ENCODE data around the gene ADAM15.
A peak's percentile ranks its signal among the peaks of the same experiment; 100 is the strongest.

Gene ADAM15

DNA sequence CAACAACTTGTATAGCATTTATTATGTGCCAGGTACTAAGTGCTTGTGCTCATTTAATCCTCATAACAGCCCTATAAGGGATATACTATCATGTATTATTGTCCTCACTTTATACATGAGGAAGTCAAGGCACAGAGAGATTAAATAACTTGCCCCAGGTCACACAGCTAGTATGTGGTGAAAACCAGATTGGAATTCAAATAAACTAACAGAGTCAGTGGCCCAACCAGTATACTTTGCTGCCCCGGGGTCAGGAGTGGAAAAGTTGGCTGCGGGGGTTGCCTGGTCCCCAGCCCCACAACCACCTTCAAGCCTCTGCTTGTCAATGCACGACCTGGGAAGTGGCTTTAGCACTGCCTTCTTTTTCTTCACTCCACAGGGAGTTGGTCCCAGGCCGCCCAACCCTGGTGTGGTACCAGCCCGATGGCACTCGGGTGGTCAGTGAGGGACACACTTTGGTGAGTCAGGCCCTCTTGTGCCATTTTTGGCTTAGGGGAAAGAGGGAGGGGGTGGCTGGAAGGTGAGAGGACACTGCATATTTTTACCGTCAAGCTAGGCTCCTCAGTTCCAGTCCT, 2.5 kb downstream of the ADAM15 start:
- no peak for DNase-seq

DNA sequence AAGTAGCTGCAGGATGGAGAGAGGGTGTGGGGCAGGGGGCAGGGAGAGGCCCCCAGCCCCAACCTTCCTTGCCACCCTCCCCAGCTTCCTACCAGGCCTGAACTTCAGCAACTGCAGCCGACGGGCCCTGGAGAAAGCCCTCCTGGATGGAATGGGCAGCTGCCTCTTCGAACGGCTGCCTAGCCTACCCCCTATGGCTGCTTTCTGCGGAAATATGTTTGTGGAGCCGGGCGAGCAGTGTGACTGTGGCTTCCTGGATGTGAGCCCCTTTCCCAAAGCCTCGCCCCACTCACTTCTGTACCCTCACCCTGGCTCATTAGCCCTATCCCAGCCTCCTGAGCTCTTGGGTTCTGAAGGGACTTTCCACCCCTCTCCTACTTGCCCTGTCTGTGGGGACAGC, 6.0 kb downstream of the ADAM15 start:
- DNase-seq: no peak

DNA sequence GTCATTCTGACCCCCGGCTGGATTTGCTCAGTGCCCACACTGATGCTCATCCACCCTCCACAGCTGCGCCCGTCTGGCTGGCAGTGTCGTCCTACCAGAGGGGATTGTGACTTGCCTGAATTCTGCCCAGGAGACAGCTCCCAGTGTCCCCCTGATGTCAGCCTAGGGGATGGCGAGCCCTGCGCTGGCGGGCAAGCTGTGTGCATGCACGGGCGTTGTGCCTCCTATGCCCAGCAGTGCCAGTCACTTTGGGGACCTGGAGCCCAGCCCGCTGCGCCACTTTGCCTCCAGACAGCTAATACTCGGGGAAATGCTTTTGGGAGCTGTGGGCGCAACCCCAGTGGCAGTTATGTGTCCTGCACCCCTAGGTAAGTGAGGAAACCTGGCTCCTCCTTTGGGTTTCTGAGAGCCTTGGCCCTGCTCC, 6.7 kb downstream of the ADAM15 start:
- no peak for DNase-seq

DNA sequence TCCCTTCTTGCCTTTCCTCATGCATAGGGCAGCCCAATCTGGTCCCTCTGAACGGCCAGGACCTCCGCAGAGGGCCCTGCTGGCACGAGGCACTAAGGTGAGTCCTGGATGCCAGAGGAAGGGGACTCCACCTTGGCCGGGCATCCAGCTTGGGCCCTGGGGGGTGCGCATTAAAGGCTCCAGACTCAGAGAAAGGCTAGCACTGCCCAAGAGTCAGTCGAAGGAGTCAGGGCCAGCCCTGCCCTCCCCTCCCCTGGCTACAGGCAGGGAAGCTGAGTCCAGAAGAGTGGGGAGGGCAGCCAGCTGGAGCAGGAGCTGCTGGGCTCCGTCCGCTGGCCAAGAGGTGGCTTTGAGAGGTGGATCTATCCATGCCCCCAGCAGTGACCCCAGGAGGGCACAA, 9.6 kb downstream of the ADAM15 start:
- DNase-seq: no peak

DNA sequence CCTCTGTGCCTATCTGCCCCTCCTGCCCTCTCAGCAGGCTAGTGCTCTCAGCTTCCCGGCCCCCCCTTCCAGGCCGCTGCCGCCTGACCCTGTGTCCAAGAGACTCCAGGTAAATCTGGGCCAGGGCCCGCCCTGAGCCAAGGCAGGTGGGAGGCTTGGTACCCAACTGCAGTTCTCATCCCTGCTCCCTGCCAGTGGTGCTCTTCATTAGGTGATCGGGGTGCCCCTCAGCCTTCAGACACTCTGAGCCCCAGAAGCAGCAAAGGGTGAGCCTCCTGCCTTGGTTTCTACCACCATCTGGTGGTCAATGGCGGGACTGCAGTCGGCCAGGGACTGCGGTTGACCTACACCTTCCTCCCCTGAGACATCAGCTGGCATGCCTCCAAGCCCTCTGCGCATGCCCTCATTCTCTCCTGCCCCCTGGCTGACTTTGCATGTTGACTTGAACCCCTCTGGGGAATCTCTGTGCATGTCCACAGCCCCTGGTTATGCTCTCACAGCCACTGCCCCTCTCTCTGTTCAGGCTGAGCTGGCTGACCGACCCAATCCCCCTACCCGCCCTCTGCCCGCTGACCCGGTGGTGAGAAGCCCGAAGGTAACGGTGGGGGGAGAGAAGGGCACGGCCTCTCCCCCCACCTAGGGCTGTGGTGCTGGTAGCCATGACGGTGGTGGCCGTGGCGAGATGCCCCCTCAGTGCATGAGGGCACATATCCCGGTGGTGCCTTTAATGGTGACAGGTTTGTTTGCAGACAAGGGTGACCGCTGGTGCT, 10.4 kb downstream of the ADAM15 start:
- peak; percentile 94 for DNase-seq

DNA sequence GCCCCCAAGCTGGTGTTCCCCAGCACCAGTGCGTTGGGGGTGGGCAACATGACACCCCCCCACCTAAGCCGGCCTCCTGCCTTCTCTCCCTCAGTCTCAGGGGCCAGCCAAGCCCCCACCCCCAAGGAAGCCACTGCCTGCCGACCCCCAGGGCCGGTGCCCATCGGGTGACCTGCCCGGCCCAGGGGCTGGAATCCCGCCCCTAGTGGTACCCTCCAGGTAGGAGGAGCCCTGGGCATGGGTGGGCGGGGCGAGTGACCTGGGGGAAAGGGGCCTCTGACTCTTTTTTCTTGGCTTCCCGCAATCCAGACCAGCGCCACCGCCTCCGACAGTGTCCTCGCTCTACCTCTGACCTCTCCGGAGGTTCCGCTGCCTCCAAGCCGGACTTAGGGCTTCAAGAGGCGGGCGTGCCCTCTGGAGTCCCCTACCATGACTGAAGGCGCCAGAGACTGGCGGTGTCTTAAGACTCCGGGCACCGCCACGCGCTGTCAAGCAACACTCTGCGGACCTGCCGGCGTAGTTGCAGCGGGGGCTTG, 11.1 kb downstream of the ADAM15 start:
- DNase-seq: no peak

DNA sequence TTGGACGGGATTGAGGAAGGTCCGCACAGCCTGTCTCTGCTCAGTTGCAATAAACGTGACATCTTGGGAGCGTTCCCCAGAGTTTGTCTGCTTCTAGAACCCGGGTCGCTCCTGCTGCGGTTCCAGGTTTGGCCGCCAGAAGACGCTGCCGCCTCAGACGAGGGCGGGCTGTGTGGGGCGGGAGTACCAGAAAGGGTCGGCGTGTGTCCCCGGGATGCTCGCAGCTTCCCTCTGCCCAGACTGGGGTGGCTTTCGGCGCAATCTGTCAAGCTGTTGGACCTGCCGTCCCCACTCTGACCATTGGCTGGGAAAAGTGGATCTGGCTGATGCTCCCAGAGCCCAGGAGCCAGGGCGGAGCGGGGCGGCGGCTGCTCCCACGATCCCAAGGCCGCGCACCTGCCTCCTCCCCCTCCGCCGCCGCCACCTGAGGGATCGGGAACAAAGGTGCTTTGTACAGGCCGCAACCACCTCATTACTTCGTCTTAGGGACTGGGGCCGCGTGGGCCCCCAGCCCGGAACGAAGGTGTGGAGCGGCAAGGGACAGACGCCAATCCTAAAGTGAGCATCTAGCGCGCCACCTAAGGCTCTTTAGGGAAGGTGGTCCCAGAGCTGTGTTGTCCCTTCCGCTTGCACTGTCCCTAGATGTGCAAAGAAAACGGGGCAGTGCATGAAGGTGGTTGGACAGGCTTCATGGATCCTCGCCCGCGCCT, 11.7 kb downstream of the ADAM15 start:
- peak; percentile 51 for DNase-seq

DNA sequence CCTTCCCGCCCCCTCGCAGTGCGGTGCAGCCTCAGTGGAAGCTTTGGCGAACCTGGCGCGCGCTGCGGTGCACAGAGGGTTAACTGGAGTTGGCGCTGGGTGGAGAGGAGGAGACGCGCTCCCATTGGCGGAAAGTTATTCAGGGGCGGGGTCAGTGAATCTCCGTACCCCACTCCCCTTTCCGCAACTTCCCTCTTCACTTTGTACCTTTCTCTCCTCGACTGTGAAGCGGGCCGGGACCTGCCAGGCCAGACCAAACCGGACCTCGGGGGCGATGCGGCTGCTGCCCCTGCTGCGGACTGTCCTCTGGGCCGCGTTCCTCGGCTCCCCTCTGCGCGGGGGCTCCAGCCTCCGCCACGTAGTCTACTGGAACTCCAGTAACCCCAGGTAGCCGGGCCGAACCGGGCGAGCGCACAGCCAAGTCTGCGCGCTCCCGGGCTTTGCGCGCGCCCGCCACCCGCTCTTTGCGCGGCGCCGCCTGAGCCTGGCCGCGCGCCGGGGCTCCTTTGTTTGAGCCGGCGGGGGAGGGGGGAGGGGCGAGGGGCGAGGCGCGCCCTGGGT, 12.5 kb downstream of the ADAM15 start, which contains the start of gene EFNA4:
Gene EFNA4, plus strand, starts transcription at position 191 of the 561 bp plus-strand sequence. Its CDS starts 84 bp downstream, at position 275.
- peak; percentile 48 for DNase-seq

DNA sequence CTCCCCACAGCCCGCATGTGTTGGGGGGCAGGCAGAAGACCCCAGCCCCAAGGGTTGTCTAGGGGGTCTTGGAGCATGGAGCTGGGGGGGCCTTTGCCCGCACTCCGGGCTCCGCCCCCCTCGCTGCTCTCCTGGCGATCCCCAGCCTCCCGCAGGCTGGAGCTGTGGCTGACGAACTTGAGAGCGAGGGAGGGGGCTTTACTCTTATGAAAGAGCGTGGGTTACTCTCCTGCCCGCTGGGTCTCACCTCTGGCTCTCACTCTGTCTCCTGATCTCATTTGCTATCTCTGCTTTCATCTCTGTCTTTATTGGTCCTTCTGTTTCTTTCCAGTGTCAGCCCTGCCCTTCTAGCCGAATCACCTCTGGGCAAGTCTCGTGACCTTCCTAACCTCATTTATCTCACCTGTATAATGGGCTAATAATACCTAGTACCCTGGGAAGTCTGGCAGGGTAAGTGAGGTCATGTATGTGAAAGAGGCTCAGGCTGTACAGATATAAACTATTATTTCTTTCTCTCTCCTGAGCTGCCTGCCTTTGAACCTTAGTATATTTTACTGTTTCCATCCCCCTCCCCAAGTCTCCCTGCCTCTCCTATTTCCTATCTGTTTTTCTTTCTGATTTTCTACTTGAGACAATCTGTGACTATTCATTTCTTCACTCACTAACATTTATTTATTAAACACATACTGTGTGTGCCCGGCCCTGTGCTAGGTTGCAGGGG, 13.2 kb downstream of the ADAM15 start:
- DNase-seq: peak; percentile 34

DNA sequence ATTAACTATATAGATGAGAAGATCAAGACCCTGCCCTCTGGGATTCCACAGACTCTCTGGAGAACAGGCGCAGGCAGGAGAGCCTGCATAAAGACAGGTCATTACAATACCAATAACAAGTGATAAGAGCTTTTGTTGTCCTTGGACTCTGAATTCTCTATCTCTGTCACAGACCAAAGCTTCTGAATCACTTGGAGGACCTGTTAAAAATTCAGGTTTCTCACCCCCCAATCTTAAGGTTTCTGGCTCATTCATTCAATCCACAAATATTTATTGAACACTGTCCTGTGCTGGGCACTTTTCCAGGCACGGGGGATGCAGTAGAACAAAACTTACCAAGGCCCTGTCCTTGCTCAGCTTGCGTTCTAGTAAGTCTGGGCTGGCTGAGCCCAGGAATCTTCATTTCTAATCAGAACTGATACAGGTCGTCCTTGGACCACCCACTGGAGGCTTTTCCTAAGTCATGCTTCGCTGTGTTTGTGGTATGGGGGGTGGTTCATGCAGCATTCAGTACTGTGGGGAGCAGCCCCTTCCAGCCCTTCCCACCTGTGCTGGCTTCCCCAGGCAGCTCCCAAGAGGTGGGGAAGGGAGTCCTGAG, 13.8 kb downstream of the ADAM15 start:
- DNase-seq: no peak

DNA sequence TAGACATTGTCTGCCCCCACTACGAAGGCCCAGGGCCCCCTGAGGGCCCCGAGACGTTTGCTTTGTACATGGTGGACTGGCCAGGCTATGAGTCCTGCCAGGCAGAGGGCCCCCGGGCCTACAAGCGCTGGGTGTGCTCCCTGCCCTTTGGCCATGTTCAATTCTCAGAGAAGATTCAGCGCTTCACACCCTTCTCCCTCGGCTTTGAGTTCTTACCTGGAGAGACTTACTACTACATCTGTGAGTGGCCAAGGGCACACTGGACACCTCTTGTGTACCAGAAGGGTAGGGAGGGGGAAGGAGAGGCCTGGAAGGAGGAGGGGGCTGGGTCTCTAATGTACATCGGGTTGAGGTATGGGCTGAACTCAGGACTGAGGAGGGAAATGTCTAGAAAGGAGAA, 15.7 kb downstream of the ADAM15 start:
- no peak for DNase-seq

DNA sequence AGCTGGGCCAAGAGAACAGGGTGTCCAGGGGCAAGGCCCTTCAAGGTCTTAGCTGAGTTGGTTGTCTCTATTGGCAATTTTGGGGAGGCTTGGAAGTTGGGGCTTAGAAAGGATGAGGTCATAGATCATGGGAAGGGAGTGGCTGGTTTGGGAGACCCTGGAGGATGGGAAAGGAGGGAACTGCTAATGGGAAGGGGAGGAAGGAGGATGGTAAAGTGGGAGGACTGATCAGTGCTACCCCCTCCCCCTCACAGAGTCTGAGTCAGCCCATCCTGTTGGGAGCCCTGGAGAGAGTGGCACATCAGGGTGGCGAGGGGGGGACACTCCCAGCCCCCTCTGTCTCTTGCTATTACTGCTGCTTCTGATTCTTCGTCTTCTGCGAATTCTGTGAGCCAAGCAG, 17.5 kb downstream of the ADAM15 start:
- DNase-seq: no peak

DNA sequence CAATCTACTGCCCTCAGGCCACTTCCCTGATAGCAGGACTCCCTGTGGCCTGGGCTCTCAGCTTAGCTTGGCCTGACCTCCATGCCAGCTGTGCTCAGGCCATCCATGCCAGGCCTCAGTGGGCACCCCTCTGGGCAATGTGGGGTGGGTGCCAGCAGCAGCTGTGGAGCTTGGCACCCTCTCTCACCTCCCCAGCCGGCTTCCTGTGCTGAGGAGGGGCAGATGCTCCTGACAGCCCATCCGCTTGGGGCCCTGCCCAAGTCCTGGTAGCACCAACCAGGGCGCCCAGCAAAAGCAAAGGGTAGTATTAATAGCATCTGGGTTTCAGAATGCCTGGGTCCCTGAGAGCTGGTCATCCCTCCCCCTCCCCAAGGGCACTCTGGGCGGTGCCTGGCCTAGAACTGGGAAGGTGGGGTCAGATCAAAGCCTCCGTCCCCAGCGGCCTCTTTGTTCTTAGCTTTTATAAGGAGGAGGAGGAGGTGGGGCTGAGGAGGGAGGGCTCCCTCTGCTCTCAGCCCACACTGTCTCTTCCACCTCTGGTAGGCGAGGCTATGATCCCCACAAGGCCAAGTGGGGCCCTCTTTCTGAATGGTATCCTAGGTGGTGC, 18.5 kb downstream of the ADAM15 start:
- peak; percentile 54 for DNase-seq

DNA sequence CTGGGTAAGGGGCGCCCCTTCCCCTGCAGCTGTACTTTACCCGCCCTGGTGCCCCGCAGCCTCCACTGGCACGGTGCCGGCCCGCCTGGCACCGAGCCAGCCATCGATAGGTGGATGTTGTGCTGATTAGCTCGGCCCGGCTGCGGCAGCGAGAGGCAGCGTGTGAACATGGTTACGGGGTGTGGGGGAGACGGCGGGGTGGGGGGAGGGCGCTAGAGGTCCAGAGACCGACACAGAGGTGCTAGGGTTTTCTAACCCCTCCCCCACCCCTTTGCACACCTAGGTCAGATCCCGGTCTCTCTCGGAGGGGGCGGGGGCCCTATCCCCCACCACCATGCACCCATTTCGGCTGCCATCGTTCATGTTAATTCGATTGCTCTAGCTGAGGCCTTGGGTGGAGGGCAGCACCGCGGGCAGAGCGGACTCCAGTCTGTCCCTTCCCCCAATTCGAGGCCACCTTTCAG, 19.1 kb downstream of the ADAM15 start:
- no peak for DNase-seq

DNA sequence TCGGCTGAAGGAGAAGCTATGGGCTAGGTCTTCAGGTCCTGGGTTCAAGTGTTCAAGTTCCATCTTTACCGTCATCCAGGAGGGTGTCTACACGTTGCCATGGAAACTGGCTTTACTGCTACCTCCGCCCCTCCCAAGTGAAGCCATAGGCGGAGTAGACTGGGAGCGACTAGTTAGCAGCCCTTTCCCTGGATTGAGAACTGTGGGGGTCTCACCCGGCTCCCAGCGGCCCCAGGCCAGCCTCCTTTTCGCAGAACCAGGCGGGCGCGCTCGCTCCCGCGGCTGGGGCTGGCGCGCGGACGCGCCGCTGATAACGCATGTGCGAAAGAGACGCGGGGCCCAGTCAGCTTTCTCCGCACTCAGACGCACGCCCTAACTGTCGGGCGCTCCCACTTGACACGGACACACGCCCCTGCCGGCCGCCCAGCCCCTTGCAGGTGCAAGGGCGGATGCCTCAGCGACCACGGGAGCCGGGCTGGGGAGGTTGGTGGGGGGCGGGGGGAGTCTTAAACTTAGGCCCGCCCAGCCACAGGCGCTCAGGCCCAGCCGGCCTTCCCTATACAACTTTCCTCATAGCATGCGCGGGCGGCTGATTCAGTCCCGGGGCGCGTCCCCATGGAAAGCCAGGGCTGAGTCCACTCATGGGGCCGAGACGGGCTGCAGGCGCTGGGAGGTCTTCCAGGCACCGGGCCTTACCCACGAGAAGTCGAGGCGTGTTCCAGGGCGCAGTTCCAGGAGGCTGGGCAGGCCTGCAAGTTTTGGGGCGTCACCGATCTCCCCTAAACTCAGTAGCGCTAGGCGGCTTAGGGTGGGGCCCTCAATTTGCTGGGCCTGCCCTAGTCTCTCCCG, 19.8 kb downstream of the ADAM15 start:
- DNase-seq: peak; percentile 73

DNA sequence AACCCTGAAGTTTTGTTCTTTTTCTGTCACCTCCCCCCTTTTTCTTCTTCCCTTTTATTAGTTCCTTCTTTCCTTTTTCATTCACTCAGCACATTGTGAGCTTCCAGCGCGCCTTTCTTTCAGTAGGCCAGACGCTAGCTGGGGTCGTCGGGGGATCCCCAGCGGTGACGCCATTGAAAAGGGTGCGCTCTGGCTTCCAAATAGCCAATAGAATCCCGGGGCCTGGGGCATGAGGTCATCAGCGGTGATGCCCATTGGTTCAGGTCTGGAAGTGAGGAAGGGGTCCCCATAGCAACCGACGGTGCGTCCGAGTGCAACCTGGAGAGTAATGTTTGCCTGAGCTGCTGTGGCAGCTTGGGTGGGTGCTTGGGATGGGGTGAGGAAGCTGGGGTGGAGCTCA, 20.6 kb downstream of the ADAM15 start:
- DNase-seq: peak; percentile 84

DNA sequence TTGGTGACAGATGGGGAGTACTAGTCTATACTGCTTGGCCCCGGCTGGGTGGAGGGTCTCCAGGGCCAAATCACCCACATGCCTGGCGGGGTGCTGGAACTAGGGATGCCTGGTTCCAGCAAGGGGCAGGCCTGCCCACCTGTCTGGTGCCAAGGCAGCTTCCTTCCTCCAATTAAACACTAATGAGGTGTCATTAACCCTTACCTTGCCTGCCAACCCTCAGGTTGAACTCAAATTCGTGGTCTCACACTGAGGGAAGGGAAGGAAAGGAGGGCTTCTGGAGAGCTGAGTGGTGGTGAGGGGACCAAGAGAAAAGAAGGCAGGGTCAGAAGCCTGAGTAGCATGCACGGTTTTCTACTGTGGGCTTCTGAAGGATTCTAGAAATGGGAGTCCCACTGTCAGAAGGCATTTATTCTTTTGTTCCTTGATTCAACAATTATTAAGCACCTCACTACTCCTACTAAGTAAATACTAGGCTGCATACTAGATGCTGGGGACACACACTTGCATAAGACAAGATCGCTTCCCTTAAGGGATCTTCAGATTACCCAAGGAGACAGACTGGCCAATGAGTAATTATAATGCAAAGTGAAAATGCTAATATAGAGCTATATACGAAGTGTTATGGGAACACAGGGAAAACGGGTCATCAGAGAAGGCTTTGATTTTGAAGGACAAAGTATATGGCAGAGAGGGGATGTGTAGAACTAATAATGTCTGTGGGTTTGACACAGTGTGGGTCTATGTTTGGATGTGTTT, 21.6 kb downstream of the ADAM15 start:
- DNase-seq: no peak

DNA sequence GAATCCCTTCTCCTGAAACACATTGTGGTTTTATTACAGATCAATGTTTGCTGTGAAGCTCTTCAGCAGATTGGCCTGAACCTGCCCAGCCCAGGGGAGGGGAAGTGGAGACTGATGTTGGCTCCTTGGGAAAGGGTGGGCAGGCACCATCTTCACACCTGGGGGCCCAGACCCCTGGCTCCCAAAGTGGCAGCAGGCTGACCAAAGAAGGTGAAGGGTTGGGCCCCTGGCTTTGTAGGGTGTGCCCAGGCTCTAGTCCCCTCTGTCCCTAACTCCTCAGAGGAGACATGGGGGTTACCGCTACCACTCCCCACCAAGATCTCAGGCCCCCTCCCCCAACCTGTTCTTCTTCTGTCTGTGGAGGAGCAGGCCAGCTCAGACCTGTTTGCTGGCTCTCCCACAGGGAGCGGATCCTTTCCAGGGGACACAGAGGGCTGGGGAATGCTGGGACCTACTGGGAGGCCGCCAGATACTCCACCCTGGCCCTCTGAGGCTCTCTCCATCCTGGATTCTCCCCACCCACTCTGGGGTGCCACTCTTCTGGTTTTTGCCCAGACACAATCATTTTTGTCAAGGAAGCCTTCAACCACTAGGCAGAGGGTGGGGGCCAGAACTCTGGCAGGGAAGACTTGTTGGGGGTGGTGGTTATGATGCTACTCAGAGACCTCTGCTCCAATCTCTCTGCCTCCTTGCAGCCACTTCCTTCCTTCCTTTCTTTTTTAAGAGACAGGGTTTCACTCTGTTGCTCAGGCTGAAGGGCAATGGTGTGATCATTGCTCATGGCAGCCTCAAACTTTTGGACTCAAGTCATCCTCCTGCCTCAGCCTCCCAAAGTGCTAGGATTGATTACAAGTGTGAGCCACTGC, 22.5 kb downstream of the ADAM15 start:
- DNase-seq: no peak

DNA sequence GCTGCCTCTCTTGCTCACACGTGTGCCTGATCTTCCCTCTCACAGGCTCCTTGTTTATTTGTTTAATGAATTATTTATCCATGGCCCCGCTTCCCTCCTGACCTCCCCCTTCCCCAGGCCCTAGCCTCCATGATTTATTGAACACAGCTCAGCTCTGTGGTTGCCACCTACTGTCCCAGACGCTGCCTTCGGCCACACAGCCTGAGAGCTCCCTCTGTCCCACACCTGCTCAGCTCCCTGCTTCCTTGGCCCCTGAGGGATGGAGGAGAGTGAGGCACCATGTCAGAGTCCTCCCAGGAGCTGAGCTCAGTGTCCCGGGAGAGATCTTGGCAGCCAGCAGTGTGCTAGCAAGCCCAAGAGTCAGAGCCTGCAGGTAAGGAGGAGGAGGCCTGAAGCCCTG, 24.4 kb downstream of the ADAM15 start:
- peak; percentile 82 for DNase-seq

Data from DMS153 (cell line).